BLaER1 treated with 17β-estradiol and CSF1 and Interleukin-3, amounts not matched to agents 10 nM and 100 nM (cell line): Measurements from ENCODE around the gene LAMA4.

Source experiments
- H3K27ac ChIP-seq, 11 experiments: shearing (Covaris generic); formaldehyde crosslinking; 2 replicates each; pipeline ENCODE4 v1.8.1; 2022
- H3K27me3 ChIP-seq, 11 experiments: shearing (Covaris generic); formaldehyde crosslinking; 2 replicates each; pipeline ENCODE4 v1.8.1; 2022
- H3K36me3 ChIP-seq, 11 experiments: shearing (Covaris generic); formaldehyde crosslinking; 2 replicates each; pipeline ENCODE4 v1.8.1; 2022
- H3K4me1 ChIP-seq, 10 experiments: shearing (Covaris generic); formaldehyde crosslinking; 2 replicates each; pipeline ENCODE4 v1.8.1; 2022
- H3K4me2 ChIP-seq, 11 experiments: shearing (Covaris generic); formaldehyde crosslinking; 2 replicates each; pipeline ENCODE4 v1.8.1; 2022
- H3K4me3 ChIP-seq, 10 experiments: shearing (Covaris generic); formaldehyde crosslinking; 2 replicates each; pipeline ENCODE4 v1.8.1; 2022
- H3K9ac ChIP-seq, 11 experiments: shearing (Covaris generic); formaldehyde crosslinking; 2 replicates each; pipeline ENCODE4 v1.8.1; 2022
- H3K9me3 ChIP-seq, 11 experiments: shearing (Covaris generic); formaldehyde crosslinking; replicated peaks in 1 of 11; 2 replicates each; pipeline ENCODE4 v1.8.1; 2022
- H4K20me1 ChIP-seq, 11 experiments: shearing (Covaris generic); formaldehyde crosslinking; 2 replicates each; pipeline ENCODE4 v1.8.1; 2022
- Cebpa-rat ChIP-seq, 11 experiments: shearing (Covaris generic); IDR thresholded peaks; 2 replicates each; pipeline ENCODE4 v1.8.1; 2022

LAMA4 gene

GRCh38 chr6:112179631-112180030, 74.7 kb downstream of the LAMA4 start:
- no peaks in the 10 kb centered on the region for H3K4me1 ChIP-seq
- no peaks in the 10 kb centered on the region for H4K20me1 ChIP-seq
- TF ChIP-seq Cebpa-rat (IDR thresholded peaks at IDR 0.05) = no peak
- no peak overlapping the region for H3K27ac ChIP-seq
- H3K4me3 ChIP-seq = no peak overlapping the region
- no peak overlapping the region for H3K9ac ChIP-seq
- no peaks in the 10 kb centered on the region for H3K27me3 ChIP-seq
- H3K9me3 ChIP-seq = no peaks in the 10 kb centered on the region
- H3K4me2 ChIP-seq = no peak overlapping the region
- H3K36me3 ChIP-seq = no peaks in the 10 kb centered on the region

GRCh38 chr6:112178846-112179245, 75.5 kb downstream of the LAMA4 start:
- Histone ChIP-seq H3K4me2 (no peak overlapping the region), H4K20me1 (no peaks in the 10 kb centered on the region), H3K27me3 (no peaks in the 10 kb centered on the region), H3K4me1 (no peaks in the 10 kb centered on the region), H3K9me3 (no peaks in the 10 kb centered on the region), H3K9ac (no peak overlapping the region), H3K4me3 (no peak overlapping the region), H3K36me3 (no peaks in the 10 kb centered on the region), H3K27ac (no peak overlapping the region)
- TF ChIP-seq Cebpa-rat (IDR thresholded peaks at IDR 0.05) = no peak

- Histone ChIP-seq H4K20me1 (no peaks in the 10 kb centered on the region), H3K4me1 (no peaks in the 10 kb centered on the region), H3K36me3 (no peaks in the 10 kb centered on the region), H3K9ac (no peak overlapping the region), H3K27me3 (no peaks in the 10 kb centered on the region), H3K27ac (no peak overlapping the region), H3K4me3 (no peak overlapping the region), H3K9me3 (no peaks in the 10 kb centered on the region), H3K4me2 (no peak overlapping the region)
- TF ChIP-seq Cebpa-rat (IDR thresholded peaks at IDR 0.05) = no peak
Observed at GRCh38 chr6:112177092-112177491, 77.3 kb downstream of the LAMA4 start.

DNA sequence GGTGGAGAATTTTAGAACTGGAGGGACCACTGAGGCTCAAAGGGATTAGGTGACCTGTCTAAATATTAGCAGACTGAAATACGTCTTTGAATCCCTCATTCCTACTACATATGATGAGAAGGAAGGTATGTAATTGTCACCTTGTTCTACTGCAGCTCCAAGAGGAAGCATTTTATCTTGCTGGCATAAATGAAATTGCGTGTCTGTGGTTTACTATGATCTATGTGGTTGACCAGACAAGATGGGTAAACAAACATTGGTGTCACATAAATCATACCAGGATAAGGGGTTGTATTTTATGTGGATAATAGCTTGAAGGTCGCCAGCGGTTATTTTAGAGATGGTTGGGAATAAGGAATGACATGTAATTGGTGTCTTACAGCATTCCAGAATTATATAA, 78.2 kb downstream of the LAMA4 start:
- H3K27ac ChIP-seq = no peak overlapping the region
- no peaks in the 10 kb centered on the region for H3K27me3 ChIP-seq
- no peak for TF ChIP-seq Cebpa-rat (IDR thresholded peaks at IDR 0.05)
- no peak overlapping the region for H3K4me3 ChIP-seq
- H4K20me1 ChIP-seq = no peaks in the 10 kb centered on the region
- no peaks in the 10 kb centered on the region for H3K9me3 ChIP-seq
- H3K9ac ChIP-seq = no peak overlapping the region
- no peak overlapping the region for H3K4me2 ChIP-seq
- no peaks in the 10 kb centered on the region for H3K4me1 ChIP-seq
- no peaks in the 10 kb centered on the region for H3K36me3 ChIP-seq

GRCh38 chr6:112173221-112173804, 81.1 kb downstream of the LAMA4 start:
- Histone ChIP-seq H3K9ac (no peak overlapping the region), H3K4me1 (no peaks in the 10 kb centered on the region), H4K20me1 (no peaks in the 10 kb centered on the region), H3K27ac (no peak overlapping the region), H3K36me3 (no peaks in the 10 kb centered on the region), H3K27me3 (no peaks in the 10 kb centered on the region), H3K9me3 (no peaks in the 10 kb centered on the region), H3K4me3 (no peak overlapping the region), H3K4me2 (no peak overlapping the region)
- no peak for TF ChIP-seq Cebpa-rat (IDR thresholded peaks at IDR 0.05)

DNA sequence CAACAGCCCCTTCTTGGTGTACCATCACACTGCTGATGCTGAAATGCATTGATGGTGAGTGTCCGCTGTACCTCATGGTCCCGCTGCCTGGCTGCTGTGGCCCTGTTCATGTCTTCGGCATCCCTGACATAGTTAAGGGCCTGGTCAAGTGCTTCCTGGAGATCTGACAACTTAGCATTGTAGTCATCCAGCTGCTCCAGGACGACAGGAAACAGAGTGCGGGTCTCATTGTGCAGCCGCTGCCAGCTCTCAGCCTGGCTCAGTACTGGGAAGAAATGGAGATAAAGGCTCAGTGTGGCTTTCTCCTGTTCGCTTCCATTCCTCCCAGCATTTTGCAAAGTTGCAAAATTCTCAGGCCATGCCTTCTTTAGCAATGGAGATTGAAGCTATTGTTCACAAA, 81.8 kb downstream of the LAMA4 start:
- H3K4me2 ChIP-seq = no peak overlapping the region

DNA sequence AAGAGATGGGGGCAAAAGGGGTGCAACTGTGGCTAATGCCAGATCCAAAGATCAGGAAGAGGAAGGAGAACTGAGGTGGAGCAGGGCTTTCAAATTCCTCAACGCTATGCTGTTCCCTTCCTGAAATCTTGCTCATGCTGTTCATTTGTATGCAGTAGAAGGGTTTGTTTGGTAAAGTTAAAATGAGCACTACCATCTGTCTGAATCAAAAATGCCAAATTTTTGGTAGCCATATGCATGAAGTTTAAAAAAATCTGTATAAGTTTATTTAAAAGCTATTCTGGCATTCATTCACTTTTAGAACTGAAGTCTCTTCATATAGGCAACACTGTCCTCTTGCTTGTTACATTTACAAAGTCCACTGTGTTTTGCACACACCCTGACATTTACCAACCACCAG, 84.8 kb downstream of the LAMA4 start:
- no peak overlapping the region for H3K4me3 ChIP-seq
- peaks cover 0 to 8% (median 2%) of the 10 kb centered on the region in 10 experiments; a peak in 9 of 20 replicates for H3K4me1 ChIP-seq
- TF ChIP-seq Cebpa-rat (IDR thresholded peaks at IDR 0.05) = no peak
- no peaks in the 10 kb centered on the region for H4K20me1 ChIP-seq
- no peak overlapping the region for H3K9ac ChIP-seq
- H3K4me2 ChIP-seq = no peak overlapping the region
- H3K27ac ChIP-seq = no peak overlapping the region
- H3K36me3 ChIP-seq = no peaks in the 10 kb centered on the region
- H3K27me3 ChIP-seq = no peaks in the 10 kb centered on the region
- 0 out of 22 replicates have a peak, but pooled peaks cover 0 to 4% (median 0%) of the 10 kb centered on the region in 11 experiments for H3K9me3 ChIP-seq

More for the DNA sequence above, 81.8 kb downstream of the LAMA4 start:
- Histone ChIP-seq H3K9ac (no peak overlapping the region), H3K4me3 (no peak overlapping the region), H3K27ac (no peak overlapping the region), H4K20me1 (no peaks in the 10 kb centered on the region), H3K27me3 (no peaks in the 10 kb centered on the region), H3K9me3 (0 out of 22 replicates have a peak, but pooled peaks cover 0 to 4% (median 0%) of the 10 kb centered on the region in 11 experiments), H3K36me3 (no peaks in the 10 kb centered on the region), H3K4me1 (no peaks in the 10 kb centered on the region)
- TF ChIP-seq Cebpa-rat (IDR thresholded peaks at IDR 0.05) = no peak

- H3K4me2 ChIP-seq = peak overlapping the region; percentile 61 to 86 (median 76)
- no peaks in the 10 kb centered on the region for H4K20me1 ChIP-seq
- H3K36me3 ChIP-seq = no peaks in the 10 kb centered on the region
- H3K27ac ChIP-seq = peak overlapping the region in 8 of 11 experiments; percentile 56 to 75 (median 66); a peak in 16 of 22 replicates
- 0 out of 22 replicates have a peak, but pooled peaks cover 0 to 4% (median 0%) of the 10 kb centered on the region in 11 experiments for H3K9me3 ChIP-seq
- H3K4me3 ChIP-seq = peak overlapping the region in 9 of 10 experiments; percentile 1 to 54 (median 37); a peak in 11 of 20 replicates
- H3K27me3 ChIP-seq = no peaks in the 10 kb centered on the region
- peaks cover 8 to 36% (median 21%) of the 10 kb centered on the region in 10 experiments for H3K4me1 ChIP-seq
- H3K9ac ChIP-seq = peak overlapping the region; percentile 17 to 67 (median 55); a peak in 19 of 22 replicates
- TF ChIP-seq Cebpa-rat (IDR thresholded peaks at IDR 0.05) = no peak
Observed at GRCh38 chr6:112163295-112164257, 90.8 kb downstream of the LAMA4 start.

GRCh38 chr6:112160745-112161144, 93.6 kb downstream of the LAMA4 start:
- no peaks in the 10 kb centered on the region for H3K27me3 ChIP-seq
- no peaks in the 10 kb centered on the region for H3K9me3 ChIP-seq
- no peak overlapping the region for H3K4me2 ChIP-seq
- no peaks in the 10 kb centered on the region for H3K36me3 ChIP-seq
- H3K27ac ChIP-seq = no peak overlapping the region
- no peaks in the 10 kb centered on the region for H4K20me1 ChIP-seq
- no peak overlapping the region for H3K9ac ChIP-seq
- peaks cover 14 to 39% (median 28%) of the 10 kb centered on the region in 10 experiments for H3K4me1 ChIP-seq
- no peak for TF ChIP-seq Cebpa-rat (IDR thresholded peaks at IDR 0.05)
- H3K4me3 ChIP-seq = no peak overlapping the region
